NB4 (cell line): Measurements from ENCODE around the gene BLVRB.
"Not testable (repeated sequence)": the region's sequence is repeated elsewhere in the genome, so short reads cannot be mapped to it uniquely, and the experiment has no call there.

Experiments used
- DNase-seq: peaks from one replicate; pipeline ENCODE4 v3.0.0; 2010; ENCODE audit warnings: low read depth
- H3K4me3 ChIP-seq: one replicate; pipeline ENCODE4 v1.5.1; 2011; ENCODE audit warnings: mild to moderate bottlenecking, low read depth, low read length, moderate library complexity
- MYC ChIP-seq: IDR thresholded peaks from 2 replicates; pipeline ENCODE4 v1.6.1; 2011; ENCODE audit warnings: low read depth, low read length
- POLR2A ChIP-seq: IDR thresholded peaks from 2 replicates; pipeline ENCODE4 v1.6.1; 2011; ENCODE audit warnings: mild to moderate bottlenecking; ENCODE audit not compliant: insufficient read length; ENCODE audit errors: extremely low read depth
- TF ChIP-seq, protein P1 (sequence below): IDR thresholded peaks from 2 replicates; pipeline ENCODE4 v1.6.1; 2011; ENCODE audit warnings: low read depth, low read length
- TF ChIP-seq, protein P2 (sequence below): IDR thresholded peaks from one replicate; pipeline ENCODE4 v1.5.1; 2012; ENCODE audit warnings: low read depth, low read length

BLVRB gene

GRCh38 chr19:40411125-40411842 is 54.3 kb downstream of the BLVRB start:
- H3K4me3 ChIP-seq = no peak overlapping the region
- no peak for DNase-seq
- TF ChIP-seq MYC (no peak), POLR2A (no peak)
- TF ChIP-seq, protein P1, sequence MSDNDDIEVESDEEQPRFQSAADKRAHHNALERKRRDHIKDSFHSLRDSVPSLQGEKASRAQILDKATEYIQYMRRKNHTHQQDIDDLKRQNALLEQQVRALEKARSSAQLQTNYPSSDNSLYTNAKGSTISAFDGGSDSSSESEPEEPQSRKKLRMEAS = no peak
- TF ChIP-seq, protein P2, sequence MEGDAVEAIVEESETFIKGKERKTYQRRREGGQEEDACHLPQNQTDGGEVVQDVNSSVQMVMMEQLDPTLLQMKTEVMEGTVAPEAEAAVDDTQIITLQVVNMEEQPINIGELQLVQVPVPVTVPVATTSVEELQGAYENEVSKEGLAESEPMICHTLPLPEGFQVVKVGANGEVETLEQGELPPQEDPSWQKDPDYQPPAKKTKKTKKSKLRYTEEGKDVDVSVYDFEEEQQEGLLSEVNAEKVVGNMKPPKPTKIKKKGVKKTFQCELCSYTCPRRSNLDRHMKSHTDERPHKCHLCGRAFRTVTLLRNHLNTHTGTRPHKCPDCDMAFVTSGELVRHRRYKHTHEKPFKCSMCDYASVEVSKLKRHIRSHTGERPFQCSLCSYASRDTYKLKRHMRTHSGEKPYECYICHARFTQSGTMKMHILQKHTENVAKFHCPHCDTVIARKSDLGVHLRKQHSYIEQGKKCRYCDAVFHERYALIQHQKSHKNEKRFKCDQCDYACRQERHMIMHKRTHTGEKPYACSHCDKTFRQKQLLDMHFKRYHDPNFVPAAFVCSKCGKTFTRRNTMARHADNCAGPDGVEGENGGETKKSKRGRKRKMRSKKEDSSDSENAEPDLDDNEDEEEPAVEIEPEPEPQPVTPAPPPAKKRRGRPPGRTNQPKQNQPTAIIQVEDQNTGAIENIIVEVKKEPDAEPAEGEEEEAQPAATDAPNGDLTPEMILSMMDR = no peak

- DNase-seq = no peak
- TF ChIP-seq, protein P1 = no peak
- no peak for TF ChIP-seq MYC
- TF ChIP-seq, protein P2 = no peak
- no peak for TF ChIP-seq POLR2A
- H3K4me3 ChIP-seq = no peak overlapping the region
Measured at GRCh38 chr19:40410030-40410389, 55.5 kb downstream of the BLVRB start.

DNA sequence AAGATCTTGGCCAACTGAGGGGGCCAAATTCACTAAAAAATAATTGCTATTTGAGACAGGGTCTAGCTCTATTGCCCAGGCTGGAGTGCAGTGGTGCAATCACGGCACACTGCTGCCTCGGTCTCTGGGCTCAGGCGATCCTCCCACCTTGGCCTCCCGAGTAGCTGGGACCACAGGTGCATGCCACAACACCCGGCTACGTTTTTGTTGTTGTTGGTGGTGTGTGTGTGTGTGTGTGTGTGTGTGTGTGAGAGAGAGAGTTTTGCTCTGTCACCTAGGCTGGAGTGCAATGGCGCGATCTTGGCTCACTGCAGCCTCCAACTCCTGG is 57.0 kb downstream of the BLVRB start:
- H3K4me3 ChIP-seq, DNase-seq: not testable (repeated sequence)

DNA sequence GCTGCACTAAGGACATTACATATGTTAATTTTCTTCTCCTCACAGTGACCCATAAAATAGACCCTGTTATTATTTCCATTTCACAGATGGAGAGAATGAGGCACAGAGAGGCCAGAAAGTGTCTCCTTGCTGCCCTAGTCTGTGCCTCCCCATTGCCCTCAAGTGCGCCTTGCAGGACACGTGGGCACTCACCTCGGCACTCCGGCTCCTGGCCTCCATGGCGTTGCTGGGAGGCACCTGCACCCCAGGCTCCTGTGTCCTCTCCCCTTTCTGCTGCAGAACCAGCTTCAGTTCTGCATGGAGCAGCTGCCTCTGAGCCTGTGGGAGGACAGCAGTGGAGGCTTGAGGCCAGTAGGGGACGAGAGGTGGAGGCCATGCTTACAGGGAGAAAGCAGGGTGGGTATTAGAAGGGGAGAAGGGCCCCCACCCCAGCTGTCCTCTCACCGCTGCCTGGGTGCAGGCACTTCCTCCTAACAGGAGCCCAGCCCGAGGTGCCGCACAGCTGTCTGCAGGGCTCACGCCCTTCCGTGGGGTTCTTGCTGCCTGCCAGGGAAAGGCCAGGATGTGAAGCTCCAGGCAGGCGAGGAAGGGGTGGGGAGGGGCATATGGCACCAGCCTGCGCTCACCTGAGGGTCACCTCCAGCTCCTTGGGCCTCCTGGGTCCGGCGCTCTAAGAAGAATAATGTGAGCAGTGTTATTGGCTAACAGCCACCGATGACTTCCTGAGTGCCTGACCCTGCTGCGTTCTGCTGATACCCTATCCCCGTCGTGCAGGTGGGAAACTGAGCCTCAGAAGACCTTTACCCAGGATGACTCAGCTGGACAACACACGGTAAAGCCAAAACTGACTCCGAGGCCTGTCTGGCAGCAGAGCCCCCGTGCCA is 57.6 kb downstream of the BLVRB start:
- H3K4me3 ChIP-seq = no peak overlapping the region
- peak; percentile 23 for DNase-seq

GRCh38 chr19:40403262-40403984 is 62.1 kb downstream of the BLVRB start:
- no peak overlapping the region for H3K4me3 ChIP-seq
- peak; percentile 87 for DNase-seq
- TF ChIP-seq MYC = no peak
- TF ChIP-seq, protein P1 = no peak
- TF ChIP-seq POLR2A = no peak
- TF ChIP-seq, protein P2 = no peak

More for the DNA sequence above, 57.6 kb downstream of the BLVRB start:
- TF ChIP-seq, protein P1 = no peak
- TF ChIP-seq, protein P2 = no peak
- TF ChIP-seq POLR2A (no peak), MYC (no peak)

GRCh38 chr19:40400559-40400958 is 65.0 kb downstream of the BLVRB start:
- TF ChIP-seq MYC = no peak
- TF ChIP-seq, protein P2 = no peak
- no peak overlapping the region for H3K4me3 ChIP-seq
- no peak for DNase-seq
